Aorta (tissue), 5 donors: ENCODE data around the gene FHDC1. TPM values are rescaled to one million over a fixed set of nuclear protein-coding genes. Genes with fewer than 3 reads are reported as not detected.

Source experiments
- ATAC-seq: fragments of 200-7000 bp; cut with Tn5 transposase; one replicate; pipeline ENCODE4 v1.9.1; 2022; ENCODE audit warnings: moderate library complexity; ENCODE audit not compliant: low FRiP score
- DNase-seq, 2 donors: peaks; one replicate each; pipeline ENCODE4 v3.0.0-alpha.2; 2020
- H3K27ac ChIP-seq, 2 donors: one replicate each; pipeline ENCODE4 v1.5.1; 2013; ENCODE audit warnings: low read length in 2 of 2, mild to moderate bottlenecking in 2 of 2, moderate library complexity in 2 of 2, control low read depth in 1 of 2, inconsistent platforms in 1 of 2, low read depth in 1 of 2
- H3K27me3 ChIP-seq, 2 donors: one replicate each; pipeline ENCODE4 v1.6.1; 2013; ENCODE audit warnings: control low read depth in 1 of 2, low read length in 1 of 2, mild to moderate bottlenecking in 1 of 2, moderate library complexity in 1 of 2; ENCODE audit not compliant: insufficient read depth in 2 of 2, control insufficient read depth in 1 of 2
- H3K36me3 ChIP-seq, 2 donors: one replicate each; pipeline ENCODE4 v1.6.1; 2013; ENCODE audit warnings: control low read depth in 1 of 2, low read length in 1 of 2, mild to moderate bottlenecking in 1 of 2; ENCODE audit not compliant: insufficient read depth in 2 of 2, control insufficient read depth in 1 of 2
- H3K4me1 ChIP-seq, 2 donors: one replicate each; pipeline ENCODE4 v1.6.1; 2013; ENCODE audit warnings: low read length in 2 of 2, control low read depth in 1 of 2, mild to moderate bottlenecking in 1 of 2, moderate library complexity in 1 of 2; ENCODE audit not compliant: insufficient read depth in 2 of 2, control insufficient read depth in 1 of 2
- H3K4me3 ChIP-seq, 2 donors: one replicate each; pipeline ENCODE4 v1.5.1; 2013; ENCODE audit warnings: low read length in 2 of 2, control low read depth in 1 of 2, mild to moderate bottlenecking in 1 of 2
- H3K9me3 ChIP-seq: one replicate; pipeline ENCODE4 v1.6.1; 2013; ENCODE audit warnings: mild to moderate bottlenecking, low read length; ENCODE audit not compliant: control insufficient read depth
- WGBS, 2 donors: extraction: QIAGEN DNeasy Blood & Tissue Kit; methylation state at CpG; one replicate each; pipeline ENCODE4 v1.1.7; 2013; 5-methylcytosine and 5-hydroxymethylcytosine counted together
- intact Hi-C, 2 donors: fragments of 100-400 bp; cut with DNase I; formaldehyde crosslinking; loops; one replicate each; pipeline versions ENCODE4 v1.14.2 to v1.15.0; 2022
- polyA plus RNA-seq, 2 donors: library from polyadenylated mRNA; stranded (reverse); fragments of 200-250 nt; gene quantifications; one replicate each; pipeline ENCODE4 v1.2.3, GENCODE V29; 2013
- total RNA-seq, 2 donors: library from RNA; stranded (reverse); fragmentation: NEBNext Ultra II Directional; extraction: Animal tissue kit (Norgen Biotek cat#: 25700); gene quantifications; one replicate each; pipeline ENCODE4 v1.2.1, GENCODE V29; 2021
- donor health status: healthy with polysubstance abuse.
- donor health status: Bipolar disorder and iron deficiency.
- donor health status: DM: no; HTN: no; CAD: no.
- donor health status: DM: no; HTN: no; CAD: no.
- donor health status: DM: yes; HTN: yes; CAD: no.

FHDC1 gene
- total and polyA plus RNA-seq, 4 donors, result 0.20 to 3.0 (median 1.1) TPM

GRCh38 chr4:152950402-152951274, 14.5 kb downstream of the FHDC1 start:
- ATAC-seq, result no peak
- no peaks in the 10 kb centered on the region for H3K36me3 ChIP-seq
- H3K4me3 ChIP-seq, result no peak overlapping the region
- H3K4me1 ChIP-seq, result no peaks in the 10 kb centered on the region
- H3K27ac ChIP-seq, result no peak overlapping the region
- intact Hi-C loops, result no loop called here
- DNase-seq, result no peak
- H3K27me3 ChIP-seq, result no peaks in the 10 kb centered on the region
- no peaks in the 10 kb centered on the region for H3K9me3 ChIP-seq
- WGBS, 2 donors, result 62 to 75% methylated on average over 11 of the region's 11 CpGs

GRCh38 chr4:152951348-152951747, 15.2 kb downstream of the FHDC1 start:
- no peaks in the 10 kb centered on the region for H3K27me3 ChIP-seq
- no peaks in the 10 kb centered on the region for H3K9me3 ChIP-seq
- H3K27ac ChIP-seq, result no peak overlapping the region
- WGBS, 2 donors, result 73 to 78% methylated on average over 3 of the region's 3 CpGs
- no peak overlapping the region for H3K4me3 ChIP-seq
- no peak for ATAC-seq
- no peaks in the 10 kb centered on the region for H3K4me1 ChIP-seq
- no peaks in the 10 kb centered on the region for H3K36me3 ChIP-seq
- DNase-seq, result no peak
- intact Hi-C loops, result no loop called here

GRCh38 chr4:152953514-152953913, 17.4 kb downstream of the FHDC1 start:
- H3K4me3 ChIP-seq, result no peak overlapping the region
- H3K4me1 ChIP-seq, result no peaks in the 10 kb centered on the region
- 88 to 91% methylated on average over 3 of the region's 3 CpGs for WGBS, 2 donors
- DNase-seq, result no peak
- H3K27me3 ChIP-seq, result no peaks in the 10 kb centered on the region
- H3K36me3 ChIP-seq, result no peaks in the 10 kb centered on the region
- intact Hi-C loops, result no loop called here
- ATAC-seq, result no peak
- H3K9me3 ChIP-seq, result no peaks in the 10 kb centered on the region
- no peak overlapping the region for H3K27ac ChIP-seq

- no peak overlapping the region for H3K27ac ChIP-seq
- no peaks in the 10 kb centered on the region for H3K36me3 ChIP-seq
- peaks cover 0 to 1% of the 10 kb centered on the region in 2 donors for H3K27me3 ChIP-seq
- no peak overlapping the region for H3K4me3 ChIP-seq
- intact Hi-C loops, result no loop called here
- ATAC-seq (no peak), DNase-seq (no peak)
- H3K4me1 ChIP-seq, result no peaks in the 10 kb centered on the region
- WGBS, 2 donors, result 89 to 94% methylated on average over 1 of the region's 1 CpG
- no peaks in the 10 kb centered on the region for H3K9me3 ChIP-seq
Observed at GRCh38 chr4:152954741-152955140, 18.6 kb downstream of the FHDC1 start.

GRCh38 chr4:152956147-152956546, 20.0 kb downstream of the FHDC1 start:
- Histone ChIP-seq H3K36me3 (no peaks in the 10 kb centered on the region), H3K4me3 (no peak overlapping the region), H3K27ac (no peak overlapping the region), H3K27me3 (peaks cover 0 to 2% of the 10 kb centered on the region in 2 donors), H3K9me3 (no peaks in the 10 kb centered on the region), H3K4me1 (no peaks in the 10 kb centered on the region)
- intact Hi-C loops, result no loop called here
- 93 to 96% methylated on average over 2 of the region's 2 CpGs for WGBS, 2 donors
- ATAC-seq, result no peak
- DNase-seq, result no peak

GRCh38 chr4:152956650-152957436, 20.7 kb downstream of the FHDC1 start:
- Histone ChIP-seq H3K4me1 (no peaks in the 10 kb centered on the region), H3K4me3 (no peak overlapping the region), H3K27ac (no peak overlapping the region), H3K9me3 (no peaks in the 10 kb centered on the region), H3K36me3 (no peaks in the 10 kb centered on the region), H3K27me3 (peaks cover 0 to 2% of the 10 kb centered on the region in 2 donors)
- WGBS, 2 donors, result 76 to 80% methylated on average over 12 of the region's 12 CpGs
- peak; percentile 47 for ATAC-seq
- intact Hi-C loops, result no loop called here
- DNase-seq, result no peak

- intact Hi-C loops, result no loop called here
Observed at GRCh38 chr4:152957437-152958171, 21.5 kb downstream of the FHDC1 start.

GRCh38 chr4:152959080-152959479, 23.0 kb downstream of the FHDC1 start:
- ATAC-seq, result no peak
- DNase-seq, result no peak
- H3K4me3 ChIP-seq, result no peak overlapping the region
- no peak overlapping the region for H3K27ac ChIP-seq
- no peaks in the 10 kb centered on the region for H3K9me3 ChIP-seq
- H3K27me3 ChIP-seq, result peaks cover 0 to 2% of the 10 kb centered on the region in 2 donors
- no peaks in the 10 kb centered on the region for H3K4me1 ChIP-seq
- 91 to 92% methylated on average over 2 of the region's 2 CpGs for WGBS, 2 donors
- H3K36me3 ChIP-seq, result no peaks in the 10 kb centered on the region
- intact Hi-C loops, result no loop called here

More at GRCh38 chr4:152957437-152958171, 21.5 kb downstream of the FHDC1 start:
- no peak overlapping the region for H3K4me3 ChIP-seq
- ATAC-seq, result peak; percentile 67
- H3K4me1 ChIP-seq, result no peaks in the 10 kb centered on the region
- WGBS, 2 donors, result 40 to 51% methylated on average over 11 of the region's 11 CpGs
- peaks cover 0 to 2% of the 10 kb centered on the region in 2 donors for H3K27me3 ChIP-seq
- no peaks in the 10 kb centered on the region for H3K36me3 ChIP-seq
- DNase-seq, result no peak
- H3K27ac ChIP-seq, result no peak overlapping the region
- no peaks in the 10 kb centered on the region for H3K9me3 ChIP-seq
